OCI-LY7 (cell line): ENCODE data around the gene ANKRD13D. TPM values are rescaled to one million over a fixed set of nuclear protein-coding genes. Genes with fewer than 3 reads are reported as not detected.

Source experiments
- BruUV-seq: library from RNA; stranded (reverse); fragments of 400-500 nt; replicated peaks from 2 replicates; lab custom pipeline; 2021; lab: Mats Ljungman, UMichigan
- CTCF ChIA-PET: fragments of 300-600 bp; sonication (Branson Sonifier 250); formaldehyde crosslinking; loops from one replicate; lab custom pipeline; 2022; ENCODE audit warnings: antibody characterized with exemption; ENCODE audit not compliant: unreplicated experiment; lab: Charles Lee
- POLR2A ChIA-PET: fragments of 300-600 bp; sonication (Branson Sonifier 250); formaldehyde crosslinking; loops from one replicate; lab custom pipeline; 2022; ENCODE audit warnings: antibody characterized with exemption; lab: Charles Lee
- DNase-seq: peaks from one replicate; pipeline ENCODE4 v3.0.0-alpha.2; 2015; ENCODE audit warnings: low spot score
- H2AFZ ChIP-seq: fragments of 200-600 bp; sonication (generic), shearing (Covaris generic); 2 replicates; pipeline ENCODE4 v1.6.1; 2014; ENCODE audit warnings: mild to moderate bottlenecking, antibody characterized with exemption, low read length, moderate library complexity
- H3K27ac ChIP-seq: fragments of 200-600 bp; sonication (generic); 2 replicates; pipeline ENCODE4 v1.5.1; 2014; ENCODE audit warnings: mixed run types, low read depth, mild to moderate bottlenecking, moderate library complexity, low read length, inconsistent platforms; ENCODE audit not compliant: poor library complexity, severe bottlenecking
- H3K36me3 ChIP-seq: fragments of 200-600 bp; sonication (generic); 2 replicates; pipeline ENCODE4 v1.6.1; 2014; ENCODE audit warnings: mild to moderate bottlenecking, antibody characterized with exemption, low read length, moderate library complexity, mixed read lengths; ENCODE audit not compliant: insufficient read depth
- H3K4me1 ChIP-seq: fragments of 200-600 bp; sonication (generic); 2 replicates; pipeline ENCODE4 v1.5.1; 2014; ENCODE audit warnings: mild to moderate bottlenecking, low read length; ENCODE audit not compliant: insufficient read depth, poor library complexity, severe bottlenecking
- H3K4me2 ChIP-seq: fragments of 200-600 bp; sonication (generic); 2 replicates; pipeline ENCODE4 v1.6.1; 2014; ENCODE audit warnings: mild to moderate bottlenecking, low read length
- H3K4me3 ChIP-seq: fragments of 200-600 bp; sonication (generic); 2 replicates; pipeline ENCODE4 v1.5.1; 2014; ENCODE audit warnings: mild to moderate bottlenecking, low read depth, low read length; ENCODE audit not compliant: poor library complexity, severe bottlenecking
- H3K79me2 ChIP-seq: fragments of 200-600 bp; sonication (generic); 2 replicates; pipeline ENCODE4 v1.6.1; 2016; ENCODE audit warnings: low read depth, mild to moderate bottlenecking, low read length, moderate library complexity, mixed read lengths; ENCODE audit not compliant: insufficient read depth
- H3K9me2 ChIP-seq: fragments of 200-600 bp; sonication (generic); 2 replicates; pipeline ENCODE4 v1.6.1; 2016; ENCODE audit warnings: mild to moderate bottlenecking, low read length, mixed read lengths; ENCODE audit not compliant: insufficient read depth
- H3K9me3 ChIP-seq: fragments of 200-600 bp; sonication (generic); 2 replicates; pipeline ENCODE4 v1.6.1; 2014; ENCODE audit warnings: mild to moderate bottlenecking, mixed run types, low read length, mixed read lengths
- H4K20me1 ChIP-seq: fragments of 200-600 bp; sonication (generic); 2 replicates; pipeline ENCODE4 v1.6.1; 2014; ENCODE audit warnings: mild to moderate bottlenecking, antibody characterized with exemption, low read length, moderate library complexity, mixed read lengths; ENCODE audit not compliant: insufficient read depth
- CTCF ChIP-seq: fragments of 200-600 bp; sonication (generic); conservative IDR thresholded peaks from 2 replicates; pipeline ENCODE4 v1.5.1; 2014; ENCODE audit warnings: mild to moderate bottlenecking, antibody characterized with exemption, low read length, moderate library complexity, mixed read lengths
- EZH2phosphoT487 ChIP-seq: fragments of 200-600 bp; sonication (generic); IDR thresholded peaks from 2 replicates; pipeline ENCODE4 v1.6.1; 2018; ENCODE audit warnings: low read depth, borderline replicate concordance, mild to moderate bottlenecking, mixed run types, antibody characterized with exemption, low read length, moderate library complexity, mixed read lengths
- intact Hi-C: fragments of 100-400 bp; cut with micrococcal nuclease; formaldehyde crosslinking; loops from one replicate; pipeline ENCODE4 v1.10.0; 2022; ENCODE audit not compliant: unreplicated experiment
- total RNA-seq, 2 experiments: library from RNA; depleted of rRNA in 1 of 2; stranded (reverse); fragments of >200 nt in 1 of 2; shearing (Covaris generic) in 1 of 2; gene quantifications; 2 replicates each; pipeline ENCODE4 v1.2.3, GENCODE V29; 2014 to 2022

The ANKRD13D gene
- total RNA-seq, 2 experiments from 2014 or later: 119 to 136 TPM

- Histone ChIP-seq H3K27ac (no peak overlapping the region), H3K79me2 (no peaks in the 10 kb centered on the region), H3K4me2 (no peak overlapping the region), H3K9me2 (no peaks in the 10 kb centered on the region), H3K4me1 (peaks cover 4% of the 10 kb centered on the region), H4K20me1 (no peaks in the 10 kb centered on the region), H3K4me3 (no peak overlapping the region), H3K36me3 (peaks cover 34% of the 10 kb centered on the region), H3K9me3 (no peaks in the 10 kb centered on the region), H2AFZ (no peak overlapping the region)
- no peak for DNase-seq
- TF ChIP-seq CTCF: no peak
- no TSS peak for BruUV-seq
- intact Hi-C loops: no loop called here
- POLR2A ChIA-PET: no interaction called here
- CTCF ChIA-PET: no interaction called here
These were observed 23.3 kb downstream of the ANKRD13D start for GRCh38 chr11:67312187-67313021.

GRCh38 chr11:67313125-67313890 lies 24.2 kb downstream of the ANKRD13D start:
- no peaks in the 10 kb centered on the region for H3K9me2 ChIP-seq
- peaks cover 26% of the 10 kb centered on the region for H3K36me3 ChIP-seq
- no peak overlapping the region for H3K27ac ChIP-seq
- H2AFZ ChIP-seq: no peak overlapping the region
- TF ChIP-seq EZH2phosphoT487 (no peak), CTCF (no peak)
- POLR2A ChIA-PET: no interaction called here
- peaks cover 8% of the 10 kb centered on the region for H3K4me1 ChIP-seq
- no peaks in the 10 kb centered on the region for H4K20me1 ChIP-seq
- CTCF ChIA-PET: no interaction called here
- no peaks in the 10 kb centered on the region for H3K79me2 ChIP-seq
- H3K9me3 ChIP-seq: no peaks in the 10 kb centered on the region
- DNase-seq: no peak
- no TSS peak for BruUV-seq
- intact Hi-C loops: no loop called here
- no peak overlapping the region for H3K4me3 ChIP-seq
- no peak overlapping the region for H3K4me2 ChIP-seq
